ENCODE measurements around the gene TSC22D1. TPM values are rescaled to one million over a fixed set of nuclear protein-coding genes. Genes with fewer than 3 reads are reported as not detected.
A peak's percentile ranks its signal among the peaks of the same experiment; 100 is the strongest.

The TSC22D1 gene
- total RNA-seq, 1 experiment from 2014 or later, result 37.2 TPM

- no peaks in the 10 kb centered on the region for H3K27me3 Mint-ChIP-seq (ENCODE audit: unreplicated experiment)
- CTCF ChIA-PET, result interaction anchor here (1.4 to 2.1 kb wide), 2 partner anchors 204 to 367 kb away, joined by 3 to 8 read pairs; no protein-coding TSS in a partner anchor
- BruUV-seq (replicated peaks), result TSS peak; percentile 88
- no peak for DNase-seq
- H3K27ac Mint-ChIP-seq (ENCODE audit: unreplicated experiment), result peak overlapping the region; percentile 92
- intact Hi-C loops (cut with micrococcal nuclease; ENCODE audit: unreplicated experiment), result loop anchor here (5.0 kb wide), 5 partner anchors 36 to 294 kb away; no protein-coding TSS in a partner anchor
- H3K4me3 Mint-ChIP-seq (ENCODE audit: low read depth, unreplicated experiment), result peak overlapping the region; percentile 71
- H3K9me3 Mint-ChIP-seq (ENCODE audit: low read depth, unreplicated experiment), result no peaks in the 10 kb centered on the region
- H3K36me3 Mint-ChIP-seq (ENCODE audit: insufficient read depth, unreplicated experiment), result peaks cover 47% of the 10 kb centered on the region
- H3K4me1 Mint-ChIP-seq (ENCODE audit: low read depth, unreplicated experiment), result peaks cover 24% of the 10 kb centered on the region
- TF ChIP-seq CTCF (IDR thresholded peaks at IDR 0.05; ENCODE audit: unreplicated experiment), result no peak
Observed at GRCh38 chr13:44435919-44436510, 140.1 kb downstream of the TSC22D1 start.

GRCh38 chr13:44435142-44435918 is 140.8 kb downstream of the TSC22D1 start:
- BruUV-seq (replicated peaks), result TSS peak; percentile 99
- Mint-ChIP-seq H3K36me3 (ENCODE audit: insufficient read depth, unreplicated experiment) (peaks cover 50% of the 10 kb centered on the region), H3K9me3 (ENCODE audit: low read depth, unreplicated experiment) (no peaks in the 10 kb centered on the region), H3K4me1 (ENCODE audit: low read depth, unreplicated experiment) (peaks cover 29% of the 10 kb centered on the region), H3K27me3 (ENCODE audit: unreplicated experiment) (no peaks in the 10 kb centered on the region), H3K4me3 (ENCODE audit: low read depth, unreplicated experiment) (peak overlapping the region; percentile 71), H3K27ac (ENCODE audit: unreplicated experiment) (peak overlapping the region; percentile 92)
- CTCF ChIA-PET, result interaction anchor here (0.6 to 0.9 kb wide), 9 partner anchors 10 to 392 kb away, joined by 3 to 9 read pairs (median 3); no protein-coding TSS in a partner anchor
- peak; percentile 86 for DNase-seq
- TF ChIP-seq CTCF (IDR thresholded peaks at IDR 0.05; ENCODE audit: unreplicated experiment), result no peak
- intact Hi-C loops (cut with micrococcal nuclease; ENCODE audit: unreplicated experiment), result loop anchor here (5.0 kb wide), 5 partner anchors 37 to 293 kb away; no protein-coding TSS in a partner anchor

GRCh38 chr13:44434766-44435141 is 141.4 kb downstream of the TSC22D1 start:
- peaks cover 29% of the 10 kb centered on the region for H3K4me1 Mint-ChIP-seq (ENCODE audit: low read depth, unreplicated experiment)
- H3K4me3 Mint-ChIP-seq (ENCODE audit: low read depth, unreplicated experiment), result peak overlapping the region; percentile 71

More at GRCh38 chr13:44434766-44435141, 141.4 kb downstream of the TSC22D1 start:
- peak overlapping the region; percentile 92 for H3K27ac Mint-ChIP-seq (ENCODE audit: unreplicated experiment)
- peaks cover 50% of the 10 kb centered on the region for H3K36me3 Mint-ChIP-seq (ENCODE audit: insufficient read depth, unreplicated experiment)
- no peaks in the 10 kb centered on the region for H3K27me3 Mint-ChIP-seq (ENCODE audit: unreplicated experiment)
- no peak for DNase-seq
- CTCF ChIA-PET, result interaction anchor here (0.6 to 0.9 kb wide), 4 partner anchors 124 to 383 kb away, joined by 3 to 5 read pairs (median 4); no protein-coding TSS in a partner anchor
- intact Hi-C loops (cut with micrococcal nuclease; ENCODE audit: unreplicated experiment), result loop anchor here (5.0 kb wide), 5 partner anchors 38 to 292 kb away; no protein-coding TSS in a partner anchor
- H3K9me3 Mint-ChIP-seq (ENCODE audit: low read depth, unreplicated experiment), result no peaks in the 10 kb centered on the region
- no peak for TF ChIP-seq CTCF (IDR thresholded peaks at IDR 0.05; ENCODE audit: unreplicated experiment)
- BruUV-seq (replicated peaks), result no TSS peak
